Upper lobe of left lung (tissue), 4 donors: ENCODE data around the gene NPSR1.

Source experiments
- EP300 ChIP-seq, 4 donors: sonication (generic); formaldehyde crosslinking; IDR thresholded peaks; one replicate each; pipeline ENCODE4 v1.5.1; 2017; ENCODE audit warnings: antibody characterized with exemption in 4 of 4, control low read depth in 2 of 4
- POLR2A ChIP-seq, 4 donors: fragments of 450-650 bp; IDR thresholded peaks; one replicate each; pipeline ENCODE4 v1.5.1; 2016 to 2017; ENCODE audit warnings: antibody characterized with exemption in 4 of 4, mild to moderate bottlenecking in 2 of 4
- TF ChIP-seq, protein P1 (sequence below), 6 experiments: fragments of 450-650 bp in 4 of 6; fragments of 200-600 bp in 2 of 6; sonication (generic) in 2 of 6; IDR thresholded peaks; one replicate each; pipeline ENCODE4 v1.5.1; 2016 to 2019; ENCODE audit warnings: antibody characterized with exemption in 6 of 6

GRCh38 chr7:34849986-34850385, 192.0 kb downstream of the NPSR1 start:
- TF ChIP-seq, protein P1, sequence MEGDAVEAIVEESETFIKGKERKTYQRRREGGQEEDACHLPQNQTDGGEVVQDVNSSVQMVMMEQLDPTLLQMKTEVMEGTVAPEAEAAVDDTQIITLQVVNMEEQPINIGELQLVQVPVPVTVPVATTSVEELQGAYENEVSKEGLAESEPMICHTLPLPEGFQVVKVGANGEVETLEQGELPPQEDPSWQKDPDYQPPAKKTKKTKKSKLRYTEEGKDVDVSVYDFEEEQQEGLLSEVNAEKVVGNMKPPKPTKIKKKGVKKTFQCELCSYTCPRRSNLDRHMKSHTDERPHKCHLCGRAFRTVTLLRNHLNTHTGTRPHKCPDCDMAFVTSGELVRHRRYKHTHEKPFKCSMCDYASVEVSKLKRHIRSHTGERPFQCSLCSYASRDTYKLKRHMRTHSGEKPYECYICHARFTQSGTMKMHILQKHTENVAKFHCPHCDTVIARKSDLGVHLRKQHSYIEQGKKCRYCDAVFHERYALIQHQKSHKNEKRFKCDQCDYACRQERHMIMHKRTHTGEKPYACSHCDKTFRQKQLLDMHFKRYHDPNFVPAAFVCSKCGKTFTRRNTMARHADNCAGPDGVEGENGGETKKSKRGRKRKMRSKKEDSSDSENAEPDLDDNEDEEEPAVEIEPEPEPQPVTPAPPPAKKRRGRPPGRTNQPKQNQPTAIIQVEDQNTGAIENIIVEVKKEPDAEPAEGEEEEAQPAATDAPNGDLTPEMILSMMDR (IDR thresholded peaks at IDR 0.05) = no peak
- TF ChIP-seq POLR2A (IDR thresholded peaks at IDR 0.05) = no peak
- no peak for TF ChIP-seq EP300 (IDR thresholded peaks at IDR 0.05)
